ENCODE data around the gene IRX3. TPM values are rescaled to one million over a fixed set of nuclear protein-coding genes. Genes with fewer than 3 reads are reported as not detected.

Gene IRX3
- total RNA-seq, 2 donors from 2014 or later = 0.54 TPM; not detected in 1

DNA sequence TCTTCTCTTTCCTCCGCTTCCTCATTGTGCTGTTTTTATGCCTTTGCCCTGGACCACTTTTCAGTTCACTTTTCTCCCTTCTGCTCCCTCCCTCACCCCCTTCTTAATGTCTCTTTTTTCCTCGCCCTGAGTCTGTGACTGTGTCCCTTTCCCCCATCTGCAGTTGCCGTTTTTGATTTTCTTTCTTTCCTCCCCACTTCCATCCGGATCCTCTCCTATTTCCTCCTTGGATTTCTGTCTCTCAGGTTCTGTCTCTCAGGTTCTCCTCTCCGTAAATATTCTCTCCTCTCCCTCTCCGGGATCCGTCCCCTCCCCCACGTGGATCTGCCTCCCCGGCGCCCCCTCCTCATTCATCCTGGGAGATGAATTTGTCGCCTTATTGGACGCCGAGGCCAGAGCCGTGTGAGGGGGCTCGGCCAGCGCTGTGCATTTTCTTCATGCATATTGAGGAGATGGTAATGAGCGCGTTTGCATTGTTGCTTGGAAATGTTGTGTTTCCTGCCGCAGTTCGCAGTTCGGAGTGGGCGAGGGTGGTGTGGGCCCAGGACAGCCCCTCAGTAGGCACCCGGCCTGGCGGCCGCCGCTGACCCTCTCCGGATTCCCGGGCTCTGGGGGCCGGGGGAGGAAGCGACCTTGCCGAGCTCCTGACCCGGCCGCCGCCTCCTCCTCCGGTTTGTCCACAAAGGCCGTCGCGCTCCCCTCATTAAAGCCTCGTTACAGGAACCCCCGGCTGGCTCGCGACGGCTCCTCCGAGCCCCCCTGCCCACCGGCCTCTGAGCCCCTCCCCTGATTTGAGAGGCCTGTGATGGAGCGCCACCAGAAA, 4.5 kb upstream of the IRX3 start:
- Histone ChIP-seq H3K9me3 (no peaks in the 10 kb centered on the region), H3K36me3 (no peaks in the 10 kb centered on the region), H3K9ac (ENCODE audit: low read depth in 2 of 2, low read length in 2 of 2) (no peak overlapping the region), H3K4me1 (no peaks in the 10 kb centered on the region), H3K4me3 (no peak overlapping the region), H3K27ac (no peak overlapping the region), H3K27me3 (peaks cover 58% of the 10 kb centered on the region)
- DNase-seq = no peak
- intact Hi-C loops (cut with DNase I) = no loop called here
- TF ChIP-seq, protein P1, sequence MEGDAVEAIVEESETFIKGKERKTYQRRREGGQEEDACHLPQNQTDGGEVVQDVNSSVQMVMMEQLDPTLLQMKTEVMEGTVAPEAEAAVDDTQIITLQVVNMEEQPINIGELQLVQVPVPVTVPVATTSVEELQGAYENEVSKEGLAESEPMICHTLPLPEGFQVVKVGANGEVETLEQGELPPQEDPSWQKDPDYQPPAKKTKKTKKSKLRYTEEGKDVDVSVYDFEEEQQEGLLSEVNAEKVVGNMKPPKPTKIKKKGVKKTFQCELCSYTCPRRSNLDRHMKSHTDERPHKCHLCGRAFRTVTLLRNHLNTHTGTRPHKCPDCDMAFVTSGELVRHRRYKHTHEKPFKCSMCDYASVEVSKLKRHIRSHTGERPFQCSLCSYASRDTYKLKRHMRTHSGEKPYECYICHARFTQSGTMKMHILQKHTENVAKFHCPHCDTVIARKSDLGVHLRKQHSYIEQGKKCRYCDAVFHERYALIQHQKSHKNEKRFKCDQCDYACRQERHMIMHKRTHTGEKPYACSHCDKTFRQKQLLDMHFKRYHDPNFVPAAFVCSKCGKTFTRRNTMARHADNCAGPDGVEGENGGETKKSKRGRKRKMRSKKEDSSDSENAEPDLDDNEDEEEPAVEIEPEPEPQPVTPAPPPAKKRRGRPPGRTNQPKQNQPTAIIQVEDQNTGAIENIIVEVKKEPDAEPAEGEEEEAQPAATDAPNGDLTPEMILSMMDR (IDR thresholded peaks at IDR 0.05) = no peak

DNA sequence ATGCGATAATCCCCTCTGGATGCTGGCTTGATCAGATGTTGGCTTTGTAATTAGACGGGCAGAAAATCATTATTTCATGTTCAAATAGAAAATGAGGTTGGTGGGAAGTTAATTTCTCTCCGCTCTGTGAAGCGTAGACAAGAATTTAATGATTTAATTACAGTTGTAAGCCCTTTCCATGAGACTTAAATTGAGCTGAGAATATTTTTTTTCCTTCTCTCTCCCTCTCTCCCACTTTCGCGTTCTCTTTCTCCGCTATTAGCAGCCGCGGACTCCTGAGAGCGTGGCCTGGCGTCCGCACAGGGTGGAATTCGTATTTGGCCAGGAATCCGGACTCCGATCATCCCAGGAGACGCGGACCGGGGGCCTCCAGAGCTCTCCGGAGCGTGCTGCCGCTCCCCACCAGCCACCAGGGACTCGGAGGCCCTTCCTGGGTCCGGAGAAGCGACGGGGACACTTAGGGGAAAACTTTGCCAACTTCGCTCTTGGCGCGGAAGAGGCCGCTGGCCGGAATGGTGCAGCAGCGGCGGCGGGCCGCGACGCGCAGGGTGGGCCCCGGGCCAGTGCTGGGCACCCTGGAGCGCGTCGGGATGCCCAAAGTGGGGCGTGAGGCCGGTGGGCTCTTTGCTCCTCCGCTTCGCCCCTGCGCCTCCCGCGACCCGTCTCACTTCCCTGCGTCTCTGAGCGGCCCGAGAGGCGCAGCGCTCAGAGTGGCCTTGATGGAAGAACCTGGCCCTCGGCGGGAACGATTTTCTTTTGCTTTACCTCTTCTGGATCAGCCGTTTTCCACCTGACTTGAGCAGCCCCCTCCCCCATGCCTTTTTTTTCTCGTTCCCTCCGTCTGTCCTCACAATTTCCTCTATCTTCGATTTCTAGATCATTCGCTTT, 3.6 kb upstream of the IRX3 start:
- intact Hi-C loops (cut with DNase I) = loop anchor here (10.0 kb wide), 1 partner anchor 645 kb away; the partner anchor contains the start of gene IRX5
- H3K27ac ChIP-seq = no peak overlapping the region
- no peak for DNase-seq
- H3K27me3 ChIP-seq = peaks cover 65% of the 10 kb centered on the region
- H3K9me3 ChIP-seq = no peaks in the 10 kb centered on the region
- TF ChIP-seq, protein P1 (IDR thresholded peaks at IDR 0.05) = no peak
- H3K9ac ChIP-seq (ENCODE audit: low read depth in 2 of 2, low read length in 2 of 2) = no peak overlapping the region
- H3K4me3 ChIP-seq = no peak overlapping the region
- no peaks in the 10 kb centered on the region for H3K36me3 ChIP-seq
- H3K4me1 ChIP-seq = no peaks in the 10 kb centered on the region

DNA sequence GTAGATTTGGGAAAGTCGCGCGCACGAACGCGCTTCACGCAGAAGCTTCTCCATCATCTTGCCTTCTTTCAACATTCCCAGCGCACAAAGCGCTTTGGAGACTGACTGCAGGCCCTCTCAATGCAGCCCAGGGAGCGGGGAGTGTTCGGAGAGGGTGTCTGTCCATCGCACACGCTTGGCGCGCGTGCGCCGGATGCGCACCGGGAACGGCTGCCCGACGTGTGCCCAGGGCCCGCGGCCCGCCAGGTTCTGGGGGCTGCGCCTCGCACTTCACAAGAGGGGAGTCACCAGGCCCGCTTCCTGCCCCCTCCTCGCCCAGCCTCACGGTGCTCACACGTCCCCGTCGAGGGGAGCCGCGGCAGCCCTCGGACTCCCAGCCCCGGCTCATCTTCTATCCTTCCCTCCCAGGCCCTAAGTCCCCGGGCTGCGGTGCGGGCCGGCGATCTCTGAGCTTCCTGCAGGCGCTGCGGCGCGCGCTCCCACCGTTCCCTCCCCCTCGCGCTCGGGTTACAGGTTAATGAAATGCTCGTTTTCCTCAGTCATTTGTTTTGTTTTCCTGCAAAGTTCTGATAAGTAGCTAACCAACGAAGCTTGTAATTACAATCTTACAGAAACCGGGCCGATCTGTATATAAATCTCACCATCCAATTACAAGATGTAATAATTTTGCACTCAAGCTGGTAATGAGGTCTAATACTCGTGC, 2.8 kb upstream of the IRX3 start:
- Histone ChIP-seq H3K4me3 (no peak overlapping the region), H3K9me3 (no peaks in the 10 kb centered on the region), H3K4me1 (no peaks in the 10 kb centered on the region), H3K27ac (no peak overlapping the region), H3K9ac (ENCODE audit: low read depth in 2 of 2, low read length in 2 of 2) (no peak overlapping the region), H3K36me3 (no peaks in the 10 kb centered on the region), H3K27me3 (peaks cover 73% of the 10 kb centered on the region)
- no peak for DNase-seq
- TF ChIP-seq, protein P1 (IDR thresholded peaks at IDR 0.05) = no peak
- intact Hi-C loops (cut with DNase I) = loop anchor here (10.0 kb wide), 1 partner anchor 645 kb away; the partner anchor contains the start of gene IRX5

DNA sequence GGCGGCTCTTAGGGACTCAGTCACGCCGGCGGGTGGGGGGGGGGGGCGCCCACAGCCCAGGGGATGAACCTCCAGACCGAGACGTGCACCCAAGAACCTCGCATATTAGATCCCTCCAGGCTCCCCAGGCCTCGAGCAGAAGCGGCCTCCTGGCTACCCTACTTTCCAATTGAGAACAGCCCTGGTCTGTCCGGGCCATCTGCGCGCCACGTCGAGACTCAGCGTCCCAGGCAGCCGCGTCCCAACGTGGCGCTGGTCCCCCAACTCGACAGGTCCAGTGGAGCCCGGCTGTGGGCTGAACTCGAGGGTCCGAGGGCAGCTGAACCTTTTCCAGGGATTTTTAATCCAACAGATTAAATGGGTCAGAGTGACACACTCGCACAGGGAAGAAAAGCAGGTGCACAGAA, 2.3 kb upstream of the IRX3 start:
- Histone ChIP-seq H3K36me3 (no peaks in the 10 kb centered on the region), H3K4me1 (no peaks in the 10 kb centered on the region), H3K4me3 (no peak overlapping the region), H3K9ac (ENCODE audit: low read depth in 2 of 2, low read length in 2 of 2) (no peak overlapping the region), H3K27ac (no peak overlapping the region), H3K9me3 (no peaks in the 10 kb centered on the region), H3K27me3 (peaks cover 79% of the 10 kb centered on the region)
- DNase-seq = no peak
- TF ChIP-seq, protein P1 (IDR thresholded peaks at IDR 0.05) = no peak
- intact Hi-C loops (cut with DNase I) = loop anchor here (10.0 kb wide), 1 partner anchor 646 kb away; the partner anchor contains the start of gene IRX5
